GM21619 (cell line): ENCODE data around the gene FBXL12.
"Not testable (repeated sequence)": the region's sequence is repeated elsewhere in the genome, so short reads cannot be mapped to it uniquely, and the experiment has no call there.

ENCODE experiments used
- ATAC-seq: cut with Tn5 transposase; IDR thresholded peaks from one replicate; pipeline ENCODE4 v1.9.1; 2021; ENCODE audit not compliant: unreplicated experiment

The FBXL12 gene

DNA sequence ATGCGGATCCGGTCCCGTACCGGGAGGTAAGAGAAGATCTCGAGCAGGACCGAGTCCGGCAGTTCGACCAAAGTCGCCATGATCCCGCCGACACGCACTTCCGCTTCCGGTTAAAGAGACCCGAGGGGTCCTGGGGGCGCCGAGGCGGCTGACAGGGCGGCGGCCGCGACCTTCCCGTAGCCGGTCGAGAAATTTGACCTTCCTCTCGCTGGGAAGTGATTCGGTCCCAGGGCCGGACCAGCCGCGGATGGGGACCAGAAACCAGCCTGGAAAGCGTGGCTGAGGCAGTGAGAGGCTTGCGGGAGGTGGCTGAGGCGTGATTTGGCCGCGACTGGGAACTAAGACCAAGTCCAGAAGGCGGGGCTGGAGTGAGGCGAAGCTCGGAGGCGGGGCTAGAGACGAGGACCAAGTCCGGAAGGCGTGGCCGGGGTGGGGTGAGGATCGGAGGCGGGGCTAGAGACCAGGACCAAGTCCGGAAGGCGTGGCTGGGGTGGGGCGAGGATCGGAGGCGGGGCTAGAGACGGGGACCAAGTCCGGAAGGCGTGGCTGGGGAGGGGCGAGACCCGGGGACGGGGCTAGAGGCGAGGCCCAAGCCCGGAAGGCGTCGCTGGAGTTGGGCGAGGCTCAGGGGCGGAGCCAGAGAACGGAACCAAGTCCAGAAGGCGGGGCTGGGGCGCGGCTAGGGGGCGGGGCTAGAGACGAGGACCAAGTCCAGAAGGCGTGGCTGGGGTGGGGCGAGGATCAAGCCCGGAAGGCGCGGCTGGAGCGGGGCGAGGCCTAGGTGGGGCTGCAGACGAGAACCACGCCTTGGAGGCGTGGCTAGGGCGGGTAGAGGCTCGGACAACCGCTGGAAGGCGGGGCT, at the start of gene FBXL12:
Gene FBXL12, minus strand, starts transcription at position 346 of the 862 bp plus-strand sequence. Its CDS starts 266 bp downstream, at position 80.
- ATAC-seq, result peak; percentile 79

DNA sequence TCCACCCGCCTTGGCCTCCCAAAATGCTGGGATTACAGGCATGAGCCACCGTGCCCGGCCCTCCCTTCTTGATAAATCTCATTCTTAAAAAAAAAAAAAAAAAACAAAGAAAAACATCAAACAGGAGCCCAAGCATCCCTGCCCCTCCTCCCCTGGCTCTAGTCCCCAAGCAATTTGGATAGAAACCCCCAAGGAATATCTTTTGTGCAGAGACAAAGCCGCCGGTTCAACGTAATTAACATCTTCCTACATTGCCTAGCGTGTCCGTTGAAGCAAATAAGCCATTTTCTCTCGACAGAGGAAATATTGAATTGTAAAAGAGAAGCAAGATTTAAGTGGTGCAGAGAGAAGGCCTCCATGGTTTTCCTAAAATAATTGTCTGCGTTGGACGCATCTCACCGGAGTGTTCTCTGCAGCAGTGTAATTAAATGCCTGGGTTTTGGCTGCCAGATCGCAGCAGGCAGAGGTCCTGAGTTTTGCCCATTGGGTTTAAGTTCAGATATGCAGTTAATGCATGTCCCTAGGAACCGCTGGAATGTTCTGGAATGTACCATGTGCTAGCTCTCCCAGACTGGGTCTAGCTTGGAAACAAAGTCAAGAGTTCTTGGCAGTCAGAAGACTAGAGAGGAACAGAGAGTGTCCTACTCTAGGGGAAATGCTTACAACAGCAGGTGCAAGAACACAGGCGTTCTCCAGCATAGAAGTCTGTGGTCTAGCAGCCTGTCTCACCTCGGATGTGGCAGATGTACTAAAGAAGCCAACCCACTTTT, 47.0 kb upstream of the FBXL12 start:
- ATAC-seq, result no peak

DNA sequence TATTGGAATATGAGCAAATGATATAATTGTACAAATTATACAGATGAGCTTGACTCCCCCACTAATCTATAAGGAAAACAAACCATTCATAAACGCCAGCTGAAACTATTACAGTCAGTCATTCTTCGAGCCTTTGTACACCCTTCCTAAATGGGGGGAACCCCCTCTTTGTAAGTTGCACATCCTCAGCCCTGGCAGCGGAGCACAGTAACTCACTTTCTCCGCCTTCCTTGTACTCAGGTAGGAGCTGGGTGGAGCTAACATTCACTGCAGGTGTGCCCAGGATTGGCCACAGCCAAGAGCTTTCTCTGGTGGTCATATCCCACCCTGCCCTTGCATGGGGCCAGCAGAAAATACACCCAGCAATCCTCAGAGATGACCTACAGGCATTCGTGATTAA, 44.9 kb upstream of the FBXL12 start:
- ATAC-seq, result no peak

DNA sequence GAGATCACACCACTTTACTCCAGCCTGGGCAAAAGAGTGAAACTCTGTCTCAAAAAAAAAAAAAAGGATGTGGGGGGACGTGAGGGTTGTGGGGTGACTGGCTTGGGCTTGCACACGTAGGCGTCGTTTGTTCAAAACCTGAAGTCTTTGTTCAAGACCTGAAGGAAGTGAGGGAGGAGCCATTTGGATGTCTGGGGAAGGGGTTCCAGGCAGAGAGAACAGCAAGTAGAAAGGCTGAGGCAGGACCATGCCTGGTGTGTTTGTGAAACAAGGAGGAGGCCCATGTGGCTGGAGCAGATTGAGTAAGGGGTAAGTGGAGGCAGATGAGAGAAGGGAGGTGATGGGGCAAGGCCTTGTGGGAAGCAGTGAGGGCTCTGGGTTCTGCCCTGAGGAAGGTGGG, 44.1 kb upstream of the FBXL12 start:
- no peak for ATAC-seq

GRCh38 chr19:9861503-9861902, 42.6 kb upstream of the FBXL12 start:
- no peak for ATAC-seq

DNA sequence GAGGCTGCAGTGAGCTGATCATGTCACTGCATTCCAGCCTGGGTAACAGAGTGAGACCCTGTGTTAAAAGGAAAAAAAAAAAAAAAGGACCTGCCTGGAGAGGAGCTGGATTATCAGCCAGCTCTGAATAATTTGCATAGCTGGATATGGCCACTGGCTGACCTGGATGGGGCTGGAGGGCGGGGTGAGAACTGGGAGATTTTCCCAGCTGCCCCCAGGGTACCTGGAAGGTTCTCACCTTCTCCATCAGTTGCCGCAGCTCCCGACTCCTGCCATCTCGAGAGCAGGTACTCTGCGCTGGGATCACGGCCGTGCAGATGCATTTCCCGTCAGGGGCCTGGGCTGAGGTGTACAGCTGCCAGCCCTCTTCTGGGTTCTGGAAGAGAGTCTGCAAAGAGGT, 41.5 kb upstream of the FBXL12 start:
- ATAC-seq, result no peak

- ATAC-seq, result no peak
These were observed 39.9 kb upstream of the FBXL12 start for GRCh38 chr19:9858766-9859165.

DNA sequence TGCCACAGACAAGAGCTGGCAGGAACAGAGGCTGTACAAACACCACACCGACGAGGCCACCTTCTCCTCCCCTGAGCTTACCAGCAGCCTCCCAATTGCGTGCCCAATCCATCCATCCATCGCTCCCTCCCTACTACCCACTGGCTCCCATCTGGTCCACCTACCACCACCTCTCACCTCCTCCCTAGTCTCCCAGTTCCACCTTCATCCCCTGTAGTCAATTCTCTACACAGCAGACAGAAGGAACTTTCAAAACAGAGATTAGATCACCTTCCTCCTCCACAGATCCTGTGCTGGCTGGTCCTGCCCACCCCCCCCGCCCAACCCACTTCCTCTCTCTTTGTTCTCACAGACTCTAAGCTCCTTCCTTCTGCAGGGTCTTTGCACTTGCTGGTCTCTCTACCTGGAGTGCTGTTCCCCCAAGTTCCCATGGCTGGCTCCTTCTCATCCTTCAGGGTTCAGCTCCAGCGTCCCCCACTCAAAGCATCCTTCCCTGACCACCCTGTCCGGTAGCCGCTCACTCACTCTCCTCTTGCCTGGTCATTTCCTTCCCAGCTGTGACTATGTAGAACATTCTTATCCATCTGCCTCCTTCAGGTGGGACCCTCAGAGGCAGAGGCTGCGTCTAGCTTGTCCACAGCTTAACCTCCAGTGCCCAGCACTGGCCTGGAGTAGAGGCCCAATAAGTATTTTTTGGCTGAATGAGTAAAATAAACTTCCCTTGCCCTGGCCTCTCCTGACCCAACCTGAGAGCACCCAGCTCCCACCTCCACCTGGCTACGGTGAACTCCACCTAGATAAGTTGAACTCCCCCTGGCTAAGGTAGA, 39.3 kb upstream of the FBXL12 start:
- ATAC-seq, result no peak

GRCh38 chr19:9857076-9857721, 38.3 kb upstream of the FBXL12 start:
- no peak for ATAC-seq

DNA sequence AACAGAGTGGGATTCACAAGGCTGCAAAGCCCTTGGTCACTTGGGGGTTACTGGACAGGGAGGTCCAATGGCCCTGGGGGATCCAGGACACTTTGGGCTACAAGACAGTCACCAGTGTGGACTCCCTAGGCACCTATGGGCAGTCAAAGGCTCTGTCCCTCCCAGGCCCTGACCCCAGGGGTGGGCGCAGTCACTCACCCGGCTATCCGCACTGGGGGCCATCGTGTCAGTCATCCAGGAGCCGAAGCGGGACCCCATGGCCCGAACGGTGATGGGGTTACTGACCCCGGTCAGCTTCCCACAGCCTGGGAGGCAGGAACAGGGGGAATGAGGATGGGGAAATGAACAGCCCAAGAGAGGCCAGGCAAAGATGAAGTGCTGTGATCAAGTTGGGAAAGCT, 37.7 kb upstream of the FBXL12 start:
- ATAC-seq, result no peak

- no peak for ATAC-seq
These were observed 35.5 kb upstream of the FBXL12 start for GRCh38 chr19:9854282-9854846.

GRCh38 chr19:9850235-9850959, 31.5 kb upstream of the FBXL12 start:
- ATAC-seq, result no peak

GRCh38 chr19:9849791-9850190, 30.9 kb upstream of the FBXL12 start:
- no peak for ATAC-seq

DNA sequence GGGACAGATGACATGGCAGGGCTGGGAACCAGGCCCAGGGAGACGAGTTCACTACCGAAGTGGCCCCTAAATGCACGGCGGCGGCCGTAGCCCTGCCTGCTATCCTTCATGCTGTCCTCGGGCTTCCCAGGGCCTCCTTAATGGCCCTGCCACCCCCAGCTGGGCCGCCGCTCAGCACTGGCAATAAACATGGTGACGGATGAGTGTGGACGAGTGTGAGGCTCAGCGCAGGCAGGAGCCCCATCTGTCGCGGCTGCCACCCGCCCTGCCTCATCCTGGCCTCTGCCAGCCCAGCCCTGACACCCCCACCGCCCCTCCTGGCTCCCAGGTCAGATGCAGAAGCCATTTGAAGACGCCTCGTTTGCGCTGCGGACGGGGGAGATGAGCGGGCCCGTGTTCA, 29.9 kb upstream of the FBXL12 start:
- no peak for ATAC-seq

DNA sequence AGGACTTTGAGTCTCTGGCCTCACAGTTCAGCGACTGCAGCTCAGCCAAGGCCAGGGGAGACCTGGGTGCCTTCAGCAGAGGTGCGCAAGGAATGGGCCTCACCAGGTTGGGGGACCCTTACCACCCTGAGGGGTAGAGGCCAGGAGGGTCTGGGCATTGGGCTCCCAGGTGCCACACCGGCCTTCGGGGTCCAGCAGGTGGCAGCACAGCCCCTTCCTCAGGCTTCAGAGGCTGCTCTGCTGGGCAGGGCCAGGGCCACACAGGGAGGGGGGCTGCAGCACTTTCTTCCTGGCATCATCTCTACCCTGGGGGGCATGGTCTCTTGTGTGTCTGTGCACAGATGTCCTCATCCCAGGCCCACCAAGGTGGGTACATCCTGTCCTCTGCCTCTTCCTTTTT, 29.2 kb upstream of the FBXL12 start:
- no peak for ATAC-seq

DNA sequence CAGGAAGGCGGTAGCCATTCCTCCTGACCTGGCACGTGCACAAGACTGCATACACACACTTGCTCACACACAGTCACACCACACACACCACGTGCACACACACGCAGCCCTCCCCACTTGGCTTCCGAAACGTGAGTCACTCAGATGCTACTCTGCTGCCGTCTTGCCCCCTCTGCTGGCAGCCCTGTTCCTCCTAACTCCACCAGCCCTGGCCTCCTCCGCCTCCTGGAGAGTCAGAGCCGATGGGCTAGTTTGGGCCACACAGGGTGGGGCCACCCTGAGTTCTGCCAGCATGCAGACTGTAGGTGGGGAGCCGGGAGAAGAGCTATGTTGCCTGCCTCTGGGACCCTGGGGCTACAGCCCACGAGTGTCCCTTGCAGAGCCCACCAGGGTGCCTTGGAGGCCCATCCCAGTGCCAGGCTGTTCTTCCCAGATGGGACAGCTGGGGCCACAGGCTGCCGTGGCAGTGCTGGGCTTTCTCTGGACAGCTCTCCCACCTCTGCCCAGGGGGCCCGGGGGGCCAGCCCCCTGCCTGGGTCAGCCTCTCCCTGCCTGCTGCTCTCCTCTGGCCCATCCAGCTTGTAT, 28.3 kb upstream of the FBXL12 start:
- no peak for ATAC-seq

GRCh38 chr19:9843626-9844273, 24.9 kb upstream of the FBXL12 start:
- not testable (repeated sequence) for ATAC-seq

- ATAC-seq, result no peak
These were observed 24.2 kb upstream of the FBXL12 start for GRCh38 chr19:9842834-9843625.
